HG03108 (cell line): ENCODE data around the gene DMD.
"Not testable (repeated sequence)": the region's sequence is repeated elsewhere in the genome, so short reads cannot be mapped to it uniquely, and the experiment has no call there.

Experiments
- ATAC-seq: cut with Tn5 transposase; IDR thresholded peaks from one replicate; pipeline ENCODE4 v1.9.1; 2021; ENCODE audit warnings: moderate library complexity; ENCODE audit not compliant: unreplicated experiment

The DMD gene

DNA sequence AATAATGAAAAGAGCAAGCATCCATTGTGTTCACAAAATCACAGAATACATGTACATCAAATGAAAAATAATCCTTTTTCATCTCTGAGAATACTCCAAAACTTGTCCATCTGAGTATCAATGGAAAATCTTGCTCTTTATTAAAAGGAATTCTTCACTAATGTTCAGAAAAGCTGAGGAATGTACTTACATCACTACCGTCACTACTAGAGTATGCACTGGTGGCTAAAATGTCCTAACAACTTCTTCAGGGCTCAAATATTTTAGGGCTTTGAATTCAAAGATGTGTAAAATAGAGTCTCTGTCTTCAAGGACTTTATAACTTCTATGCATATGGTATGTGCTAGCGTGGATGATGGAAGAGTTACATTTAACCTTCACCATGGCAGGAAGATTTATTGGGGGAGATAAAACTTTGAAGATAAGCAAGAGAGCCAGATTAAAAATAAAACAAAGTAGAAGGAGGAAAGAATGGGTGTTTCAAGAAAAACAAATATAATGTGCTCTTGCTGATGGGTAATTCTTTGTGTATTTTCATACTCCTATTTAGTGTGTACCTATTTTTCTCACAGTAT lies 55.1 kb downstream of the DMD start:
- no peak for ATAC-seq

- no peak for ATAC-seq
These were observed 61.8 kb downstream of the DMD start for GRCh38 chrX:33149580-33149979.

GRCh38 chrX:33149085-33149484 lies 62.3 kb downstream of the DMD start:
- no peak for ATAC-seq

GRCh38 chrX:33142331-33142730 lies 69.0 kb downstream of the DMD start:
- ATAC-seq = no peak

- no peak for ATAC-seq
These were observed 72.6 kb downstream of the DMD start for GRCh38 chrX:33138677-33139249.

GRCh38 chrX:33134164-33134563 lies 77.2 kb downstream of the DMD start:
- no peak for ATAC-seq

- ATAC-seq = no peak
These were observed 78.0 kb downstream of the DMD start for GRCh38 chrX:33133320-33133719.

DNA sequence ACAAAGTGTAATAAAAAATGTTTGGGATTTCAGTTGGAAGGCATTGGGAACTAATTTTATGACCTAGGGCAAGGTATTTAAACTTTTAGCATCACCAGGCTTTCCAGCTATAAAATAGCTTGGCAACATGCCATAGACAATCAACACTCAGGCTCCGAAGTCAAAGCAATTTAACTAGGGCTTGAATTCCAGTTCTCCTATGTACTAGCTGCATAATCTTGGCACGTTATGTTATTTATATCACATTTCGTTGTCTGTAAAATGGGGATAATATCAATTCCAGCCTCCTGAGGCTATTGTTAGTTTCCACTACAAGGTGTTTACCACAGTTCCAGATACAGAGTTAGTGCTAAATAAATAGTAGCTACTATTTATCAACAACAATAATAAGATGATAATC lies 78.8 kb downstream of the DMD start:
- no peak for ATAC-seq

DNA sequence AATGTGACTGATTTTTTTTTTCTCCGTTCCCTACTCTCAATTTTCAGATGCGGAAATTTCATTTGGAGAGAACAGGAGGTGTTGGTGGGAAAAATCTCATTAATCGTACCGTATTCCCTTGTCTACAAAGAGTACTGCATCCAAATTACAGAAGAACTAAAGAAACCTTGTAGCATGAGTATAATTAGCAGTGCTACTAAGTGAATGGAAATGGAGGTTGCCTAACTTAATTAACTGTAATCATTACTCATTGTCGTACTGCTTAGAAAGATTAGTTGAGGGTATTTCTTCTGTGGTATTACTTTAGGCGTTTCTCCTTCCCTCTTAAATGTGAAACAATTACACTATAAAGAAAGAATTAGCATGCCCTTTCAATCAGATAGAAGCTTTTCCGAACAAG lies 81.7 kb downstream of the DMD start:
- no peak for ATAC-seq

DNA sequence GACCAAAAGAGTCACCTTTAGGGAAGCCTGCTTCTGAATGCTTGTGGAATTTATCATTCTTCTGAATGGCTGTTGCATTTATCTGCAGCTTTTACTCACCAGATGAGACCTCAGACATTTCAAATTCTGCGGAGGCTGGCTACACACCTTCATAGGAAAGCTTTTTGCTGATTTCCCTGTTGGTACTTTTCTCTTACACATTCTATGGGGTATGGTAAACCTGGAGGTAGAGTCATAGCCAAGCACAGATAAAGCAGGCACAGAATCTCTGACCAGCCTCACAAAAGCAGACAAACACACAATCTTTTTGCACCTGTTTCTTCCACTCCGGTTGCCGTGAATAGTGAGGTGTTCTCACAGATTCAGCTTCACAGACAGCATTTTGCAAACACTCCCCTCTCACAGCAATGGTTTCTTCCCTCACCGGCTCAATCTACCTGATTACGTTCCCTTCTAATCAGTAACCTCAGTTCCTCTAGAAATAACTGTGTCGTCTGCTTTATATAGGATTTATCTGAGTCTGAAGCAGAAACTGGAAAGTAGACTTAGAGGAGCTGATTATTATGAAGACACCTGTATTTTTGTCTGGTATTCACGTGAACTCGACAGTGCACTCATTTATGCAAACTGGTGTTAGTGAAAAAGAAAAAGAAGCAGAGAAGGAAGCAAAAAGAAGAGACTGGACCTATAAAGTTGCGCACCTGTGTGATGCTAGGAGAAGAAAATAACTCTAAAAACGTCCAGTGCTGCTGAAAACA lies 83.1 kb downstream of the DMD start:
- ATAC-seq = no peak

DNA sequence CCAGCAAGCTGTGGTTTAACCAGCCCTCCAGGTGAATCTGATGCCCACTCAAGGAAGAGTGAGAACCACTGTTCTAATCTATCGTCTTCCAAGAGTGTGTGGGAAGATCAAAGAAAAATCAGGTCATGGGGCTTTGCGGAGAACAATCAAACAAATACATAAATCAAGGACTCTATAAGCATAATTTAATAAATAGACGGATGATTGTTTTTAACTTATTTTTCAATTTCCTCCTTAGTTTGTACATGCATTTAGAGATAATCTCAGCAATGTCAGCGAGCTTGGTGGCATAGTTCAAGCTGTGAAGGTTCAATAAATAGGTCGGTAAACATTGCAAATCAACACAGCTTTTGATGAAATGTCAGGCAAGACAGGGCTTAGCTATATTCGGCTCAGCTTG lies 84.9 kb downstream of the DMD start:
- ATAC-seq = no peak

GRCh38 chrX:33109858-33110257 lies 101.5 kb downstream of the DMD start:
- no peak for ATAC-seq

- no peak for ATAC-seq
These were observed 104.6 kb downstream of the DMD start for GRCh38 chrX:33106737-33107136.

DNA sequence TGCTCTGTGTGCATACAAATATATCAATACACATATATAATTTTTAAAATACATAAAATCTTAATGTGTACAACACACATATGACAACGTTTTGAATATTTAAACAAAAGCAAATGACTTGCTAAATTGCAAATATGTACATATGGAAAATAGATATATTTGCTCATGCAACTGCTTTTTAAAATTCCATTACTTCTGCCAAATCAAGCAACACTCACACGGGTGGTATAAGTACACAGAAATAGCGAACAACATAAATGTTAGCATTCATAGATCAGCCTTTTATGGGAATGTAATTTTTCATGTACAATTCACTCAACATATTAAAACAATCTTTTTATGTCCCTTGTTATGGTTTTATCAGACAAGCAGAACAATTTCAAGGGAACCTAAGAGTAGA lies 116.3 kb downstream of the DMD start:
- no peak for ATAC-seq

DNA sequence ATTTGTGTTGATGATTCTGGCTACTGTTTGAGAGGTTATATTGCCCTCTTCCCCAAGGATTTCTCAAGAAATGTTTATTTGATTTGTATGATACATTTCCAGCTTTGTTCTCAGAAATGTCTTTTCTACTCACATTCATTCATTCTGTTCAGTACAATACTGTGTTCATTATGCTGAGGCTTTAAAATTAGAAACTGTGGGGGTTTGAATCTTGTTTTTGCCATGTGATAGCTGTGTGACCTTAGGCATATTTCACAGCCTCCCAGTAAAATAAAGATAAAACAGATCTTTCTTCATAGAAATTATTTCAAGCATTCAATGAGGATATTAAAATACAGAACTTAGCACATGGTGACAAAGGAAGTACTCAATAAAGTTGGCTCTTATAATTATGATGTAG lies 123.9 kb downstream of the DMD start:
- ATAC-seq = no peak

DNA sequence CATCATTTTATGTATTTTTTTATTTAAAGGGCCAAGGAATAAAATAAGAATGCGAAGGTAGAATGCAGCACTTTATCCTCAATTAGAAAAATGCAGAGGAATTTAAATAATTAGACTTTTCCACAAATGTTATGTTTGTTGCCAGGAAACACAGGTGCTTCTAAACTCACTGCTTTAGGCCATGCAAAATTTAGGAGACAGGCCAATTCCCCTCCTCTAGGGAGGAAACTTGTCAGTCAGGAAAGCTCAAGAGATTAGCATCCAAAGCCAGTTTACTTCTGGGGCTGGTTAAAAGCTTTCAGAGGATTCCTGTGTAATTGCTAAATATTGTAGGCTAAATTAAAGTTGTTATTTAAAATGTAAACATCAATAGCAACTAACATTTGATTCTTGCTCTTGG lies 124.5 kb downstream of the DMD start:
- no peak for ATAC-seq

DNA sequence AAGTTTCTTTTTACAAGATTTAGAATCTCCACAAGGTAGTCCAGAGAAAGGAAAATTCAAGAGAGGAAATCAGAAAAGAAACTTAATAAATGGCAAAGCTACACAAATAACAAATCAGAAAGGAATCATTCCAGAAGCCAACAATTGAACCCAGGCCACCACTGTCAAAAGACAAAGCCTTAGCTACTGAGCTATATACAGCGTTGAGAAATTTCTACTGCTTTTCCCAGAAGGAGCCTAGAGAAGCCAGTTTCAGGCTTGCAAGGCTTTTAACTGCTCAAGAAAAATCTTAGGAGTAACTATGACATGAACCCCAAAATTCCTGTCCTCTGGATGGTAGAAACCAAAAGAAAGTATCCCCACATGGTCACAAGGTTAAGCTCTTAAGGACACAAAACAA lies 129.0 kb downstream of the DMD start:
- no peak for ATAC-seq

DNA sequence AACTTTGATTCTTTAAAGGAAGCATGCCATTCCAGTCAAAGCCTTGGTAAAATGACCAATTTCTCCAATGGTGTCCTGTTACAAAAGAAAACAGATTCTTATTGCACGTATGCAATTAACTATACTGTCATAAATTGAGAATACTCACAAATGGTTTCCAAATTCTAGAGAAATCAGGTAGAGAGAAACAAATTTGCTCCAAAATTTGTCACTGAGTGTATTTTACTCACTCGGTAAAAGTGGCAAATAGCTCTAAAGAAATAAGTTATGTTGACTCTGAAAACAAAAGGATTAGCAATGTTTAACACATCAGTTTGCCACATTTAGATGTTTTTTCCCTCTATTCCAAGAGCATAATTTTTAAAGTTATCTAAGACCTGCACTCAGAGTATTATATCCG lies 133.1 kb downstream of the DMD start:
- no peak for ATAC-seq

DNA sequence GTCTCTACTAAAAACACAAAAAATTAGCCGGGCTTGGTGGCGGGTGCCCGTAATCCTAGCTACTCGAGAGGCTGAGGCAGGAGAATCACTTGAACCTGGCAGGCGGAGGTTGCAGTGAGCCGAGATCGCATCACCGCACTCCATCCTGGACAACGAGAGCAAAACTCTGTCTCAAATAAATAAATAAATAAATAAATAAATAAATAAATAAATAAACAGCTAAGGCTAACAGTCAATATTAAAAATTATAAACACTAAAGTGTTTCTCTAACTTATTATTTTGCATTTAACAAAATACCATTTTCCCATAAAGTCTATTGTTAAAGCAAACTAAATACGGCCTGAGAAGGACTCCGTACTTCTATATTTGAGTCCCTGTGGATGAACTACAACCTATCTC lies 137.7 kb downstream of the DMD start:
- not testable (repeated sequence) for ATAC-seq

- ATAC-seq = no peak
These were observed 145.9 kb downstream of the DMD start for GRCh38 chrX:33065415-33065814.

DNA sequence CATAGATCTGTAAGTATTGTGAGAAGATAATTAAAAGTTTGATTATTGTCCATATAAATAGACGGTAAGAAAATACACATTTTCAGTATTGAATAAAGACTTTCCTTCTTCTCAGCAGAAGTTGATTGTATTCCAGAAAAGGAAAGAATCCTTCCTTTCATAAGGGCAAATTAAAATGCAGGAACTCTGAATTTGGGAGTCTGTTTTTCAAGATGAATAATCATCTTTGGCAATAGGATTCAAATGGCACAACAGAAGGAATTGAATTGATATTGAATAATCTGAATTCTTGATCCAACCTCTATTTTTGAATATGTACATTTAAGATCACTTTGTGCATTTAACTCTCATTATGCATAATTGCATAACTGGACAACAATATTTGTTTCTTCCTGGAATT lies 149.3 kb downstream of the DMD start:
- no peak for ATAC-seq

DNA sequence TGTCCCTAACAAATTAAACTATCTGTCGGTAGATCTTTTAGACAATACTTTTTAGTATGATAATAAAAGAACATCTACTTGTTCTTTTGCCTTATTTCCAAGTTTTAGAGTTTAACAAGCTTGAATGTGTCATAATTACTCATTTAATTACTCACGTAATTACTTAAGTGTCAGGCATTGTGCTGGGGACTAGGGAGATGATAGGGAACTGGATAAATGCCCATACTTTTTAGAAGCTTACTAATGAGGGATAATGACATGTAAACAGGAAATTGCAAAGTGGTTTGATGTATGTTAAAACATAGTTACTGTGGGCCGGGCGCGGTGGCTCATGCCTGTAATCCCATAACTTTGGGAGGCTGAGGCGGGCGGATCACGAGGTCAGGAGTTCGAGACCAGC lies 158.3 kb downstream of the DMD start:
- ATAC-seq = no peak

DNA sequence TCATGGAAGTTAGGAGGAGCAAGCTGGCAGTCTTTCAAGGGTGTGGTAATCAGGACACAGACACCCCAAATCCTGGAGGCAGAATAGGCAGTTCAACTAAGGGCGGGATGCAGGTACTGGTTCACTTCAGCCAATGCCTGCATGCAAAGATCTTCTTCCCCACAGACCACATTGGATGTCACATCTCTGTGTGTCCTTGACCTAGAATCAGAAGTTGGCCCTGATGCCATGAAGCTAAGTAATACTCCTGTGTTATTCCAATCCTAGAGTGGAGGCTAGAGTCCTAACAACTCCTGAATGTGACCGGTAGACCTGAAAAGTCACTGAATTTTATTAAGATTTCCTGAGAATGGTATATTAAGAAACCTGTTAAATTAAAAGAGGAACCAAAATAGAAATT lies 165.5 kb downstream of the DMD start:
- no peak for ATAC-seq
